Prostate gland (tissue), 2 donors: ENCODE data around the gene MED7.

ENCODE experiments used
- CTCF ChIP-seq, 4 experiments: fragments of 200-600 bp in 2 of 4; fragments of 450-650 bp in 2 of 4; sonication (generic) in 2 of 4; IDR thresholded peaks; 1 replicate in 3 of 4; 2 replicates in 1 of 4; pipeline ENCODE4 v1.5.1; 2016 to 2019; ENCODE audit warnings: antibody characterized with exemption in 4 of 4, mild to moderate bottlenecking in 2 of 4, moderate library complexity in 2 of 4
- POLR2A ChIP-seq: fragments of 450-650 bp; IDR thresholded peaks from one replicate; pipeline ENCODE4 v1.6.1; 2016; ENCODE audit warnings: antibody characterized with exemption, mild to moderate bottlenecking
- POLR2AphosphoS5 ChIP-seq: sonication (generic); formaldehyde crosslinking; IDR thresholded peaks from one replicate; pipeline ENCODE4 v1.6.1; 2017; ENCODE audit warnings: antibody characterized with exemption

GRCh38 chr5:157168286-157168685 is 25.6 kb upstream of the MED7 start:
- TF ChIP-seq POLR2A (no peak), CTCF (IDR thresholded peaks at IDR 0.05) (no peak), POLR2AphosphoS5 (no peak)
